Activated CD4-positive, alpha-beta T cell treated with anti-CD3 and anti-CD28 coated beads, Interleukin-2, amount 50 U/mL, for 16 hours (primary cell): ENCODE measurements around the gene NEUROG1.

ENCODE experiments used
- DNase-seq: peaks from one replicate; pipeline ENCODE4 v3.0.0-alpha.2; 2020

NEUROG1 gene

DNA sequence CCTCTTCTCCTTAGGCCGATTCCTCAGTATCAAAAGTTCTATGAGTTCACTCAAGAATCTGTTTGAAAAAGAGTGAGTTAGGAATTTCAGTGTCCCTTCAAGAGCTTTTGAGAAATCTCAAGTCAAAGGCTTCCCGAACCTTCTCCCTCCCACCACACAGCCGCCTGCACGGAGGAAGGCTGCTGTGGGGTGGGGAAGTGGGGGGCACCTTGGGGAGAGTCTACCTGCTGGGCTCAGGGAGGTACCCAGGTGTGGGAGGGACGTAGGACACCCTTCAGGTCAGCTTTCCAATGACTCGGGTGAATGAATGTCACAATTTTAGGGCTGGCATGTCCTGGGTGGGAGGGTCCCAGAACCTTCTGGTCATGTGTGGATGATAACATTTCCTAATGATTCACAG, 25.5 kb upstream of the NEUROG1 start:
- DNase-seq, result no peak

DNA sequence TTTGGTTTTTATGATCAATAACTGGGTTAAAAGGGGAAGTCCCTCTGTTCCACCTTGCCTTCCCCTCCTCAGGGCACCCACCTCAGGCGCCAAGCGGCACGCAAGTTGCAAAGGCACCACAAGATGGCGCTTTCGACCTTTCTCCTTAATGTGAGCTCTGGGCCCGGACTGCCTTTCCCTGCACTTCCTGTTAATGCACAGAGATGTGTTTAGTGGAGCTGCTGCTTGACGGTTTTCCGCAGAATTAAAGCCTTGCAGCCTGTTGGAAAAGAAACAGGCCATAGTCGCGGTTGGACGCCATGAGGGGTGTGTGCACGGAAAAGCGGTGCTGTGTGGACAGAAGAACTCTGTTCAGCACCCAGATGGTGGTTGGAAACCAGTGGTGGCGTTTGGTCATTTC, 25.1 kb upstream of the NEUROG1 start:
- peak; percentile 75 for DNase-seq

DNA sequence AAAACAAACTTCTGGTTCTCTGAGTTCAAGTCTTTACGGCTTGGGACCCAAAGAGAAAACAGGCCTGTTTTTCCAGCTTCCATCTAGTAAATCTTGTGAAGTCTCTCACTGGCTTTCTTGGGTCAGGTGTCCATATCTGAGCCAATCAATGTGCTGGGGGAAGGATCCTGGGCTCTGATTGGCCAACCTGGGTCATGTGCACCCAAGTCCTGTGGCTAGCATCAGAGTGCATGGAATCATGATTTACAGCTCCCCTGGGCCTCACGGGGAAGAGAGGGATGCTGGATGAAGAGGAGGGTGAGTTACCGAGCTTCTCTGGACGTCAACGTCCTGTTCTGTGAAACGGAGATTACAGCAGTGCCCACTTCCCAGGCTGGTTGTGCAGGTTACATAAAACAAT, 23.6 kb upstream of the NEUROG1 start:
- DNase-seq, result peak; percentile 5

DNA sequence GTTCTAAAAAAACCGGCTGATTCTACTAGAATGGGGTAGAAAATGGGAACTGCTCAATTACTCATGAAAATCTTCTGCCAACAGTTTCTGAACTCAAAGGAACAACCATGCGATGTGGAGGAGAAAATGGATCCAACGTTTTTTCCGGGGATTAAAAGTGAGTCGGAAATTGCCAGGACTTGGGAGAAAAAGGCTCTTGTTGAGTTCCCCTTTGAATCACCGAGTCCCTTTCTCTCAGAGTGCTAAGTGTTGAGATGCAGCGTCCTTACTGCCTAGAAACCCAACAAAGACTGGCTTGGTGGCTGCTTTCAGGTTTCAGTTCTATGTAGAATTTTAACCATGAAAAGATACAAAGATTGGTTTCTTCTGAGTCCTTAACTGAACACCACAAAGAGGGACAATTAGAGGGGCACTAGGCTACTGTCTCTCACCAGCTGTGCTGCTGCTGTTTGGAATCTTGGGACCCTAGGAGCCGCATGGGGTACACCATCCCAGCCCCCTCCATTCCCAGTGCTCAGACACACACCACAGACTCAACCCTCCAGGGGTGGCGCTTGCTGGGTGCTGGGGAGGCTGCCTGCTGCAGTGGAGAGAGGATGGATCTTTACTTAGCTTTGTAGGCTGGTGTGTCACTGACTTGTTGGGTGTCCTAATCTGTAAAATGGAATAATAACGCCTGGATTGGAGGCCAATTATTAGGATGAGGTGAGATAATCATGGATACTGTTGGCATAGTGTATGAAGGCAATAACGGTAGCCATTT, 21.5 kb upstream of the NEUROG1 start:
- no peak for DNase-seq

DNA sequence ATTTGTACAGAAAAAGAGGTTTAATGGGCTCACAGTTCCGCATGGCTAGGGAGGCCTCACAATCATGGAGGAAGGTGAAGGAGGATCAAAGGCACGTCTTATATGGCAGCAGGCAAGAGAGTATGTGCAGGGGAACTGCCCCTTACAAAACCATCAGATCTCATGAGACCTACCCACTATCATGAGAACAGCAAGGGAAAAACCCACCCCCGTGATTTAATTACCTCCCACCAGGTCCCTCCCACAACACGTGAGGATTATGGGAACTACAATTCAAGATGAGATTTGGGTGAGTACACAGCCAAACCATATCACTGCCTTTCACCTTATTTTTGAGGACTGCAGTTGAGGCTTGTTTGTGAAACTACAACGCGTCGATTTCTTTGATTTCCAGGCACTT, 20.9 kb upstream of the NEUROG1 start:
- no peak for DNase-seq

DNA sequence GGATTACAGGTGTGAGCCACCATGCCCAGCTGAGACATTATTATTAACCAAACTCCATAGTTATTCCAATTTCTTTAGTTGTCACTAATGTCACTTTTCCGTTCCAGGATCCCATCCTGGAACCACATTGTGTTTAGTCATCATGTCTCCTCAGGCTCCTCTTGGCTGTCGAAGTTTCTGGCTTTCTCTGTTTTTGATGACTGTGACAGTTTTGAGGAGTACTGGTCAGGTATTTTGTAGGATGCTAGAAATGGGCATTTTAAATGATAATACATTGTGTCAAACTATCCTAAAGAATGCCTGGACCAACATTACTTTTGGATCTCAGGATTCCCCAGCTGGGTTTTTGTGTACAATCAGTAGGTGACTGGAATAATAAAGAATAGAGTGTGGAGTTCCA, 19.8 kb upstream of the NEUROG1 start:
- no peak for DNase-seq

DNA sequence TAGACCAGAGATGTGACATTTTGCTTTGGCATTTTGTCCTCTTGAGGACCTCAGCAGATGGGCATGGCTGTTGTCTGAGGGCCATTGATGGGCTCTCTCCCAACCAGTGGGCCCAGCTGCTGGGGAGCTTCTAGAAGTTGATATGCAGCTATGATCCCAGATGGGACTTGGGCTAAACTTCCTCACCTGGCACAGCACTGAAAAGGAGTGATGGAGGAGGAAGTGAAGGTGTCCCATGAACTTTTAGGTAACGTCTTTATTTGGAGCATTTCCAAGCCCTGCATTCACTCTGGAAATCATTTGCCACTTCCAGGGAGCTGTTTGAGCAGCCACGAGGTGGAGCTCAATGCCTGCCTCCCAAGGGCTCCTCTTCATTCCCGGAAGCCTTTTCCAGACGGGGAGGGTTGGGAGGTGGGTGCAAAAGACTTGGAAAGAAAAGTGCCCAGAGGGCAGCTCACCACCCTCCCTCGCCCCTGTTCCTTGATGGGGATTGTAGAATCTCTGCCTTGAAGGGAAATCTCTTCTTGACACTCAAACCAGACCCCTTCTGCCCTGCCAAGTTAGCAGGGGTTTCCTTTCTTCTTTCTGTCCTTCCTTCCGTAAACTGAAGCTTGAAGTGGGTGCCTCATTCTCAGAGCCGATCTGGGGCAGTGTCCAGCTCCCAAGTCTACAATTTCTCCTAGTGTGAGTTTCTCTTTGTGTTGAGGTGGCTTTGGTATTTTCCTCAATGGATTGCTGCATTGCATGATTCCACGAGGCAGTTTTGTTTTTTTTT, 18.1 kb upstream of the NEUROG1 start:
- no peak for DNase-seq

DNA sequence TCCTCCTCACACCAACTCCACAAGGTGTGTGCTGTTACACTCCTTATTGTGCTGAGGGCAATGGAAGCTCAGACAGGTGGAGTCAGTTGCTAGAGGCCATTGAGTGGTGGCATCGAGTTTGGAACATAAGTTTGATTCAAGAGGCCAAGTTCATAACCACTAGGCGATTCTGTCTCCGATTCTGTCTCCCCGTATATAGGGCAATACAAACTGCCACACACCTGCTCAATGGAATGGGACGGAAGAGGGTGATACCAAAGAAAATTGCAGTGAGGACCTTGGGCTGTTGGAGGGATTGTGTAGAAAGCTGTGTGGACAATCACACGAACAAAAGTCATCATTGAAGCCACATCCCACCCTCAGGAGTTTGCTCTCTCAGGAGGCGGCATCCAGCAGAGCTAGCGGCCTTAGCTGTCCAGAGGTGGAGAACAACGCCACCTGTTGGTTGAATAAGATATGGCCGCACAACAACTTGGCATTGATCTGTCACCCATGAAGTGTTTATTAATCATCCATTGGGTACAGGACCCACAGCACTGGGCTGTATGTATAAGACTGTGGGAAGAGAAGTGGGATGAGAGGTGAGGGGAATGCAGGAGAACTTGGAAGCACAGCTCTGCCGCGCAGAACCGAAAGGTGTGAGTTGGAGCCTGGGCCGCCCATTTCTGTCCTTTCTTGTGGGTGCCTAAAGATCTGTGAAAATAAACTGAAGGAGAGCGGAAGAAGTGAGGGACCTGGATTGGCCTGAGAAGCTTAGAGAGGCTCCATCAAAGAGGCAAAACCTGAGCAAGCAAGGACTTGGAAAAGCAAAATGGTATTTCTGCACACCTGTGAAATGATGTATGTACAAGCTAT, 16.1 kb upstream of the NEUROG1 start:
- DNase-seq, result peak; percentile 71

DNA sequence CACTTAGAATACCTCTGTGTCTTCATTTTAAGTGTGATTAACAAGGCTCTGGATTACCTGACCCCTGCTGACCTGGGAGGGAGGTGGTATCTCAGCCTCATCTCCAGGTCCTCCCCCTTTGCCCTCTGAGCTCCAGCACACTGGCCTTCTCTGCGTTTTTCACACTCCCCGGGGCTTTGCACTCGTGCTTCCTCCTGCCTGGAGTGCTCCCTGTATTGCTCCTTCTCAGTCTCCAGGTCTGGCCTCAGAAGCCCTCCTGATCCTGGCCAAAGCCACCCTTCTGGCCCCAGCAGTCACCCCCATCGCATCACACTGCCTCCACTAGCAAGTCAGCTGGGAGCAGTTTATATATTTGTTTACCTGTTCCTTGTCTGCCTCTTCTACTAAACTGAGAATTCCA, 13.6 kb upstream of the NEUROG1 start:
- no peak for DNase-seq

DNA sequence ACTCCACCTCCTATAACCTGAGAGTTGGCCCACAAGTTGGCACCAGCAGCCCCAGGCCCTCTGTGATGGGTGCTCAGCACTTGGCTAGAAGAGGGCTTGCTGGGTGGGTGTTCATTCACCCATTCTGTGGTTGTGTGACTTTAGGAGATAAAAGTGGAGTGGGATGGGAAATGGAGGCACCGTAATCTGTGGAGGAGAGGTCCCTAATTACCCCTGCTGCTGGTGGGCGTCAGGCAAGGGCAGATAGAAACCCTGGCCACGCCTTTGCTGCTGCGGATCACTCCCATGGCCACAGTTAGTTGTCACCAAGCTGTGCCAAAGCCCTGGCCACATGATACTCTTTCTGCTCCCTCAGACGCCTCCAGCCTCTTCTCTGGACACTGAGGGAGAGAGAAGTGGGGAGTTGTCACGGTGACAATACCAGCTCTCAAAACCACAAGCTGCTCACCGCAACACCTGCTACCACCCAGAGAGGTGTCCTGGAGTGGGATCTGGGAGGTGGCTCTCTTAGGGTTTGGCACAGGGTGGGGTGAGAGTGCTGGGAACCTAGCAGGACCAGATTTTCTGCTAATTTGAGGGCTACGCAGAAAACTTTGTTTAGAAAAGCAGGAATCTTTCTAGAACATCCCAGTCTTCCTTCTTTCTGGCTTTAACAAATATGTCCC, 12.0 kb upstream of the NEUROG1 start:
- no peak for DNase-seq

DNA sequence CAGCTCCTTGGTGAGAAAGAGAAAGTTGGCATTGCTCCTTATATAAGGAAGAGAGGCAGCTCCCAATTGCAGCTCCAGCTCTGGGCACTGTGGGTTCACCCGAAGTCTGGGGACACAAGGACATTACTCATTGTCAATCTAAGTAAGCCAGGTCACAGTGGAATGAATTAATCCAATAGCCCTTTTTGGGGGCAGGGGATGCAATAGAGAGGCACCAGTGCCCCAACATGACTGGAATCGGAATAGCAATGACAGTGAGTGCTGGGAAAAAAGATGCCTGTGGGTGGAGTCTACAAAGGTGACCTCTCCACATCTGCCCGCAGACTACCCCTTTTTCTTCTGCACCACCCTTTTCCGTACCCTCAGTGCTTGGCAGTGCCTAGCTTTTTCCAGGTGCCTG, 11.1 kb upstream of the NEUROG1 start:
- no peak for DNase-seq

DNA sequence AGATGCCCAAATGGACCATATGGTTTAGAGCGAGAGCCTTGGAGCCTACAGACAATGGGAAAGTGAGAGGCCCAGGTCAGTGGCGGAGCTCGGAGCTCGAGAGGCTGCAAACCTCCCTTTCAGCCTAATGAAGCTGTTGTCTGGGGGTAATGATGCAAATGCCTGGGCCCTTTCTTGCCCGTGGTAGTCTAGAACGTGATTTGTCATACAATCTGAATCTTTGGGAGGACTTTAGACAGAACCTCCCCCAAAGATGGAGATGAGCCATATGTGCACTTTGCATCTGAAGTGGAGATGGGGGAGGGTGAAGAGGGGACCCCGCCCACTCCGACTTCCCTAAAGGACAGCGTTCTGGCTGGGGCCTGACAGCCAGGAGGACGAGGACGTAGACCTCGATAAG, 10.3 kb upstream of the NEUROG1 start:
- DNase-seq, result no peak

DNA sequence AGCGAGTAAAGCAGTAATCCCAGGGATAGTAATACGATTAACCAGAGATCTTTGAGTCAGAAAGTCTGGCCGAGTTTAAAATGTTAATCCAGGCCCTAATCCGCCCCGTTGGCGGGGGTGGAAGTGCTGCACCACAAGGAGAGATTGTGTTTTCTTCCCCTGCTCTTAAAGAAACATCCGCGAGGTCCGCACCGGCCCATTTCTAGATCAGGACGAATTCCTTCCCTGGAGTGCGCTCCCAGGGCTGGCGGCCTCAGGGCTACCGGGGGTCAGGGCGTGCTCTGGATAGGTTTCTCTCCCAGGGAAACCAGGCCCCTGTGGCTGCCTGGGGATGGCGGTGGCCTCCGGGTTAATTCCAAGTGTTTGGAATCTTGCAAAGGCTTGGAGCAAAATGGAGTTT, 9.3 kb upstream of the NEUROG1 start:
- DNase-seq, result no peak

DNA sequence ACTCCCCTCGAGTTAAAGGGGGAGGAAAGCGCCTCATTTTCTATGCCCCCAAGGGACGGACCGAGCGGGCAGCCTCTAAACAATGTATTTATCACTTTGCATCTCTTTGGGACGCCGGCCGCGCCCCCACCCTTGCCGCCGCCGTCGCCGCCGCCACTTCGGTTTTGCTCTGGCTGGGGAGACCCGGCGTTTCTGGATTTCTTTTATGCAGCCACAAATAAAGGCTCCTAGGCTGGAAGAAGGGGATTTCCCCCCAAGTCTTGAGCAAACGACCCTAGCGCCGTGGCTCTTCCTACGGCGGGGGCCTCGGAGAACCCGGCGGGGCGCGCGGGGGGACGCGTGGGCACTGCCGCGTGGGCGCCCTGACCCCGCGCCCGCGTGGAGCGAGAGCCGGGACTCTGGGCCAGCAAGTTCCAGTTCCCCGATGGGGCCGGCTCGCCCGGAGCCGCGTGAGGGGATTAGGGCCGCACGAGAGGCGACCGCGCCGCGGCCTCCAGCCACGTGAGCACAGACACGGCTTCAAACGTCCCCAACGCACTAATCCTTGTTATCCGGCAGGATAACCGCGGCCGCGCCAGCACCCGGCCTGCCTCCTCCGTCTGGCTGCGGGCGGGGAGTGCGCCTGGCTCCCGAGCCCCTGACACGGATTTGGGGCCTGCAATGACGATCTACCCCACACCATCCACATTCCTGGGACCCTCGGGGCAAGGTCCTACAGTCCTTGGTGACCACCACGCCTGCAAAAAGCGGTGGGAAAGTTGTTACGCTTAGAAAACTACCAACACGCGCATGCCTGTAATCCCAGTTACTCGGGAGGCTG, 7.9 kb upstream of the NEUROG1 start:
- no peak for DNase-seq

DNA sequence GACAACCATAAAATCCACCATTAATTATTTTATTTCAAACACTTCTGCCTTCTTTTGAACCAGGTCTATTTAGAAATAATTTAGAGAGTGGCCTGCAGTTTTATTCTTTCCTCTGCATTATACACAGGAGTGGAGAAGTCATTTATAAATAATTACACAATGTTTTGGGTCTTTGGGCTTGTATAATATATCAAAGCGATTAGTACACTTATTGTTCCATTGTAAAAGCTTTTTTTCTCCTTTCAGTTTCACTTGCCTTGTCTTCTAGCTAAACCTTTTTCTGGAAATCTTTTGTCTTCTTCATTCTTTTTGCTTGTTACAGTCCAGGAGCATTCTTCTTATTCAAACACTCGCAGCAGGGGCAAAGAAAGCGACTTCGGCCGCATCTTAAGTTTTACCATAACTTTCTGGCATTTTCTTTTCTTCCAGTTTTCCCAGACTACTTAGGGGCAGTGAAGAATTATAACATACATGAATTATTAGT, 7.3 kb upstream of the NEUROG1 start:
- DNase-seq, result no peak

DNA sequence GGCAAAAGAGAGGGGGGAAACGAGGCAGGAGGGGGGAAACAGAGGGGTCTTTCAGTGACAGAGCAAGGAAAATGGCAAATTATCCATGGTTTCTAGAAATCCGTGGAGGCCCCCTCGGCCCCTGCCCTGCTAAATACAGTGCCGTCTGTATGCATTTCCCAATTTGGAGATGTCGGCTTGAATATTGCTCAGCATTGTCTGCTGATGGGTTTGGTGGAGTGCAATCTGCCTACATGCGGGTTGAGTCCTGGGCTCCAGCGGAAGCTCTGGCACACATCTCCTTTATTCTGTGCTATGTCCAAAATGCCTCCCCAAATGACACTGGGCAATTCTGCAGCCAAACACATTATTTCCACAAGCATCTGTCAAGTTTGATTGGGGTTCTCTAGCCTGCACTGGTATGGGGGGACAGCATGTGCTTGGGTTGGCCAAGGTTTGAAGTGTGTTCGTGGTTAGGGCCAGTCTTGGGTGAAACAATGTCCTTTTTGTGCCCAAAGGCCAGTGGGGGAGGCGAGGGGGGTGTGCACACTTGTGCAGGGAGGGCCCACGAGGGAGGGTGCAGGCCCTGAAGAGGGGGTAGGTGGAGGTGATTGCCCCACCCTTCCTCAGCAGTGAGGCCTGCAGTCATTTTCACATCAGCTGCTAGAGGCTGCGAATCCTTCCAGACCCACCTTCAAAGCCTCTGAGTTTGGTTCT, 6.2 kb upstream of the NEUROG1 start:
- DNase-seq, result no peak

DNA sequence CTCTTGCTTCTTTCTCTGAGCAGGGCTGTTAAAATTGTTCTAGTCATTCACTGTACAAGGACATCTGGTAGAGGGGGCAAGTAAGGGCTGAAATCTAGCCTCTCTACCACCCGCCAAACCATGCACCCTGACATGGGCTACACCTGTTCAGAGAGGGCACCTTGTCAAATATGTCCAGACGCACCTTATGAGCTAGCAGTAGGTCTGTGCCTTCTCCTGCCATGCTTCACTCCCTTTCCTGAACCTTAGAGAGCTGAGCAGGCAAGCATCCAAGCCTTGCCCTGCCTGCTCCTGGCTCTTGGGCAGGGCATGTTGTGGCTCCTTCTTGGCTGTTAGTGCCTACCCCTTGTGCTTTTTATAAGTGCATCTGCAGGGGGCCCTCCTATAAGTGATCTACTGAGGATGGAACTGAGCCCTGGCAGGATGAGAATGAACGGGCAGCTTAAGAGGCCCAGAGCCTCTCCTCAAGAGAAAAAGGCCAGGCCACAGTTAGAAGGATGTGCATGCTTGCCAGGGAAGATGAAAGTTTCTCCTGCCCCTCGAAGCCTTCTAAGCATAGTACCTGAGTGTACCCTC, 3.8 kb upstream of the NEUROG1 start:
- DNase-seq, result no peak

DNA sequence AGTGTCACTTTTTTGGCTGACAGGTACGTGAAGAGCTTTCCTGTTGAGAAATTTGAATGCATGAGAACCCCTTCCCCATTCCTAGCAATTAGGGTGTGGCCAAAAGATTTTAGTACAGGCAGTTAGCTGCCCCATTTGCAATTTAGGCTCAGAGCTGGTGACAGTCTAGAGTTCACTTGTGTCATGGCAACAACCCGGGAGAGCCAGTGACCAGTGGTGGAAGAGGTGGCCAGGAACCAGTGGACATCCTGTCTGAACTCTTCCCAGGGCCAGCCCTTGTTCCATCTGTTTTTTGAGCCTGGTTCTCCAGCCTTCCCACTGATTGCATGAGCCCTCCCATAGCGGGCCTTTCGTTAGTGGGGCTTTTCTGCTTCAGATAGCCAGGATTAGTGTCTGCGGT, 2.5 kb upstream of the NEUROG1 start:
- no peak for DNase-seq

DNA sequence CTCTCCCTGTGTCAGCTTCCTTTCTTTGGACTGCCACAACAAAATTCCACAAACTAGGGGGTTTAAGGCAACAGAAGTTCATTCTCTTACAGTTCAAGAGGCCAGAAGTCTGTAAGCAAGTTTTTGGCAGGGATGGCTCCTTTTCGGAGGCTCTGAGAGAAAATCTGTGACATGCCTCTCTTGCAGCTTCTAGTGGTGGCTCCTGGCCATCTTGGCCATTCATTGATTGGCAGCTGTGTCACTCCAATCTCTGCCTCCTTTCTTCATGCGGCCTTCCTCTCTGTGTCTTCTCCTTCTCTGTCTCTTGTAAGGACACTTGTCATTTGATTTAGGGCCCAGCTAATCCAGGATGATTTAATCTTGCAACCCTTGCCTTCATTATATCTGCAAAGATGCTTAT, 2.0 kb upstream of the NEUROG1 start:
- no peak for DNase-seq

DNA sequence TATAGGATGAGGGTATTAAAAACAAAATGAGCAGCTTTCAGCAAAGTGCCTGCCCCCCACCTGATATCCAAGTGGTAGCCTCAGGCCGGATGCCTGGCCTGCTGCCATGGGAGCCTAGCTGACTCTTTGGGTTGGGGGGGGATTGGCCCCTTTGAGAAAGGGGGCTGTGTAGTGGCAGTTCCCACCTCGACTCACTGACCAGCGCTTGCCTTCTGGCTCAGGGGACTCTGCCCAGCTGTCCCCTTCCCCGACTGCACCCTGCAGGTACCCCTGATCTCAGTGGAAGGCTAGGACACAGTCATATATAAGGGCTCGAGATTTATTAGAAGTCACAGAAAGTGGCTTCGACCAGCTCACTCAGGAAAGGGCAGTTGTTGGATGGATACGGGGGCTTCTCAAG, 1.5 kb upstream of the NEUROG1 start:
- no peak for DNase-seq

DNA sequence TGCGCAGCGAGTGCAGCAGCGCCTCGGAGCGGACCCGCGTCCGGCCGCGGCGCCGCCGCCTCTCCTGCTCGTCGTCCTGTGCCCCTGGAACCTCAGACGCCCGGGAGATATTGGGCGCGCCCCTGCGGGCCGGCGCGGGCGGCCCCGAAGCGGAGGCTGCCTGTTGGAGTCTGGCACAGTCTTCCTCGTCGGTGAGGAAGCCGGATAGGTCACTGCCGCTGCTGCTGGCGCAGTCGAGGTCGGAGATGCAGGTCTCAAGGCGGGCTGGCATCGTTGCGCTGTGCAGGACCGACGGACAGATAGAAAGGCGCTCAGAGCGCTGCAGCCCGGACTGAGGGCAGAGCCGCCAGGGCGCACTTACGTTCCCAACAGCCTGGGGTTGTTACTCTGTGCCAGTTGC, 344 bp downstream of the NEUROG1 start:
- DNase-seq, result no peak
